ENCODE measurements around the gene MLIP.

DNA sequence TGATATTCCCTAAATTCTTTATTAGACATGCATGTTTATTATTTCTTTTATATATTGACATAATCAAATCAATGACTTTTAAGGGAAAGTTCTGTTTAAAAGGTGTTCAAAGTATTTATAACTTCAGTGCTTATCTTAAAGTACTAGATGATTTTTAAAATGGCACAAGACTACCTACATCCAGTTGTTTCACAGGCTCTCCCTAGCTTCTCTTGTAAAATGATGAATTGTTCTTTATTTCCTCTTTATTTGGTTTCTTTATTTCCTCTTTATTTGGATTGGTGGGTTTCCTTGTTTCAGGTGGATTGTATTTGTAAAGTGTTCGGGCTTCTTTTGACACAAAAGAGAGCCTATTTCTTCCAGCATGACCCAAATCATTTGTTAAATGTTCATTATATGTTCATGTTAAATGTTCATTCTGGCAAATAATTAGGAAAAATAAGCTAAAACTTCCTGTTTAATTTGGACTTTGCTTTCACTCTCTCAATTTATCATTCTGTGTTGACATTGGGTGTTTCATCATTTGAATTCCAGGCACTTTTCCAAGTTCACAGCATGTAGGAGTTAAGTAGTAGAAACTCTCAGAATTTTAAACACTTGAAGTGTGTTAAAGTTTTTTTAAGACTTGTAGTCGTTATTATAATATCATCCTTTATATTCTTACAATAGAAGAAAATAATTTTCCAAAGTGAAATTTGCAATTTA is 24.6 kb downstream of the MLIP start:
- TF ChIP-seq, protein P1, sequence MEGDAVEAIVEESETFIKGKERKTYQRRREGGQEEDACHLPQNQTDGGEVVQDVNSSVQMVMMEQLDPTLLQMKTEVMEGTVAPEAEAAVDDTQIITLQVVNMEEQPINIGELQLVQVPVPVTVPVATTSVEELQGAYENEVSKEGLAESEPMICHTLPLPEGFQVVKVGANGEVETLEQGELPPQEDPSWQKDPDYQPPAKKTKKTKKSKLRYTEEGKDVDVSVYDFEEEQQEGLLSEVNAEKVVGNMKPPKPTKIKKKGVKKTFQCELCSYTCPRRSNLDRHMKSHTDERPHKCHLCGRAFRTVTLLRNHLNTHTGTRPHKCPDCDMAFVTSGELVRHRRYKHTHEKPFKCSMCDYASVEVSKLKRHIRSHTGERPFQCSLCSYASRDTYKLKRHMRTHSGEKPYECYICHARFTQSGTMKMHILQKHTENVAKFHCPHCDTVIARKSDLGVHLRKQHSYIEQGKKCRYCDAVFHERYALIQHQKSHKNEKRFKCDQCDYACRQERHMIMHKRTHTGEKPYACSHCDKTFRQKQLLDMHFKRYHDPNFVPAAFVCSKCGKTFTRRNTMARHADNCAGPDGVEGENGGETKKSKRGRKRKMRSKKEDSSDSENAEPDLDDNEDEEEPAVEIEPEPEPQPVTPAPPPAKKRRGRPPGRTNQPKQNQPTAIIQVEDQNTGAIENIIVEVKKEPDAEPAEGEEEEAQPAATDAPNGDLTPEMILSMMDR (IDR thresholded peaks at IDR 0.05; ENCODE audit: low read length): no peak
- no peak for TF ChIP-seq EZH2 (IDR thresholded peaks at IDR 0.05; ENCODE audit: borderline replicate concordance, low read length)
